K562 (cell line): ENCODE data around the gene SYTL2.

Experiments used
- JUND ChIP-seq, 2 experiments: IDR thresholded peaks; 2 replicates in 1 of 2; 3 replicates in 1 of 2; pipeline ENCODE4 v1.6.1; 2011; ENCODE audit warnings: borderline replicate concordance in 2 of 2, low read depth in 2 of 2, low read length in 2 of 2, improper control_type of control experiment in 1 of 2, missing biosample characterization in 1 of 2, missing genetic modification characterization in 1 of 2, missing genetic modification reagents in 1 of 2
- PCBP1 ChIP-seq: fragments of 200-400 bp; formaldehyde crosslinking; IDR thresholded peaks from 2 replicates; pipeline ENCODE4 v1.6.1; 2018; ENCODE audit warnings: mild to moderate bottlenecking, low read depth, low read length; ENCODE audit not compliant: poor library complexity, severe bottlenecking
- ZBTB49 ChIP-seq: sonication (generic); formaldehyde crosslinking; IDR thresholded peaks from 2 replicates; pipeline ENCODE4 v1.8.0; 2022; ENCODE audit warnings: missing genetic modification reagents, mild to moderate bottlenecking, borderline replicate concordance
- ZNF778 ChIP-seq: fragments of 450-650 bp; formaldehyde crosslinking; IDR thresholded peaks from 2 replicates; pipeline ENCODE4 v1.4.0; 2020; ENCODE audit warnings: mild to moderate bottlenecking, moderate library complexity
- TF ChIP-seq, protein P1 (sequence below): fragments of 450-650 bp; IDR thresholded peaks from 2 replicates; pipeline ENCODE4 v1.6.1; 2018; ENCODE audit not compliant: partially characterized antibody

DNA sequence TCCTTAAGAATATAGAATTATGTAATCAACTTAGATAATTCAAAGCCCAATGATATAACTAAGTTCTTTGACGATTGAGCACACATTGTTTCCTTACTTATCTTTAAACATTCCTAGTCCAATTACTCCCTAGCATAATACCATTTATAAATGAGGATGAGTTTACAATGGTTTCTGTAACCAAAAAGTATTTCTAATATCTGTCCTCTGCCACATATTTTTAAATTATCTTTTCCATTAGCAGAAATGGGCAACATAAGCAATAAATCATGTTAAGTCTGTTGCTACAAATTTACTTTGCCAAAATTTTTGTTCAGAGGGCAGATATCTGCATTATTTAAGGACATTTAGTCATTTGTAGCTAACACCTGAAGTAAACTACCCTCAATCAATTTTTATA lies 152.8 kb downstream of the SYTL2 start:
- no peak for TF ChIP-seq PCBP1
- TF ChIP-seq ZNF778 (CRISPR knock-in tag), result no peak
- TF ChIP-seq JUND (IDR thresholded peaks at IDR 0.05; ENCODE audit: borderline replicate concordance, low read depth, low read length), result no peak
- no peak for TF ChIP-seq JUND (tag; IDR thresholded peaks at IDR 0.05; ENCODE audit: borderline replicate concordance, low read depth, low read length)
- TF ChIP-seq, protein P1, sequence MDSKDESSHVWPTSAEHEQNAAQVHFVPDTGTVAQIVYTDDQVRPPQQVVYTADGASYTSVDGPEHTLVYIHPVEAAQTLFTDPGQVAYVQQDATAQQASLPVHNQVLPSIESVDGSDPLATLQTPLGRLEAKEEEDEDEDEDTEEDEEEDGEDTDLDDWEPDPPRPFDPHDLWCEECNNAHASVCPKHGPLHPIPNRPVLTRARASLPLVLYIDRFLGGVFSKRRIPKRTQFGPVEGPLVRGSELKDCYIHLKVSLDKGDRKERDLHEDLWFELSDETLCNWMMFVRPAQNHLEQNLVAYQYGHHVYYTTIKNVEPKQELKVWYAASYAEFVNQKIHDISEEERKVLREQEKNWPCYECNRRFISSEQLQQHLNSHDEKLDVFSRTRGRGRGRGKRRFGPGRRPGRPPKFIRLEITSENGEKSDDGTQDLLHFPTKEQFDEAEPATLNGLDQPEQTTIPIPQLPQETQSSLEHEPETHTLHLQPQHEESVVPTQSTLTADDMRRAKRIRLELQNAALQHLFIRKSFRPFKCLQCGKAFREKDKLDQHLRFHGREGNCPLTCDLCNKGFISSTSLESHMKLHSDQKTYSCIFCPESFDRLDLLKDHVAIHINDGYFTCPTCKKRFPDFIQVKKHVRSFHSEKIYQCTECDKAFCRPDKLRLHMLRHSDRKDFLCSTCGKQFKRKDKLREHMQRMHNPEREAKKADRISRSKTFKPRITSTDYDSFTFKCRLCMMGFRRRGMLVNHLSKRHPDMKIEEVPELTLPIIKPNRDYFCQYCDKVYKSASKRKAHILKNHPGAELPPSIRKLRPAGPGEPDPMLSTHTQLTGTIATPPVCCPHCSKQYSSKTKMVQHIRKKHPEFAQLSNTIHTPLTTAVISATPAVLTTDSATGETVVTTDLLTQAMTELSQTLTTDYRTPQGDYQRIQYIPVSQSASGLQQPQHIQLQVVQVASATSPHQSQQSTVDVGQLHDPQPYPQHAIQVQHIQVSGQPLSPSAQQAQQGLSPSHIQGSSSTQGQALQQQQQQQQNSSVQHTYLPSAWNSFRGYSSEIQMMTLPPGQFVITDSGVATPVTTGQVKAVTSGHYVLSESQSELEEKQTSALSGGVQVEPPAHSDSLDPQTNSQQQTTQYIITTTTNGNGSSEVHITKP, result no peak
- TF ChIP-seq ZBTB49 (CRISPR knock-in tag), result no peak
